ENCODE data around the gene KRTAP10-6. TPM values are rescaled to one million over a fixed set of nuclear protein-coding genes. Genes with fewer than 3 reads are reported as not detected.
"Not testable (repeated sequence)": the region's sequence is repeated elsewhere in the genome, so short reads cannot be mapped to it uniquely, and the experiment has no call there.

Gene KRTAP10-6
- polyA plus RNA-seq, 12 donors, result not detected

DNA sequence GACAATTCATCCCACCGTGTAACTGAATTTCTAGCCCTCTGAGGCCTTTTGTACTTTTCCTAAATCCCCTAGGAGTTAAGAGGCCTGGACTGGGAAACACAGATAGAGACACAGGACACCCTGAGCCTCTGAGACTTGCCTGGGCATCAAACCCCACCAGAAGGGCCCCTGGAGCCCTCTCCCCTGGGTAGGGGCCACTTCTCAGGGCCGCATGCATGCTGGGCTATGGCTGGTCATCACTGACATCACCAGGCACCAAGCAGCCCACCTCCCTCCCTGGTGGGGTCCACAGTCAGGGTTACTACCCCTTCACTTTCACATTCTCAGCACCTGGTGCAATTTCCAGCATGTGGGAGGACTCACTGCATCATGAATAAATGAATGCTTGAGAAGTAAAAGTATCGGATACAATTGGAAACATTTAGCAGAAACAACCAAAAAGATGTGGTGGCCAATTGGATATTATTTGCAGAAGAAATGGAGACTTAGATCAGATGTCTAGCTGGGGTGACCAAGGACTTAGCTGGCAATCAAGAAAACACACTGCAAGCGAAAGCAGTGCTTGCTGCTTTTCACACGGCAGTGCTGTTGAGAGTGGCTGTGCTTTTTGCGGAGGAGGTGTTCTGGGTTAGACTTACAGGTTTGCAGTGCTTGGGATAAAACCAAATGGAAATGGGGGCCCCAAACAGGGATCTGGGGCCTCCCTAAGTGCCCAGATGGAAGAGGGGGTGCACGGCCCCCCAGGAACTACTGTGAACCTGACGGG, 7.1 kb upstream of the KRTAP10-6 start:
- no peak for DNase-seq

DNA sequence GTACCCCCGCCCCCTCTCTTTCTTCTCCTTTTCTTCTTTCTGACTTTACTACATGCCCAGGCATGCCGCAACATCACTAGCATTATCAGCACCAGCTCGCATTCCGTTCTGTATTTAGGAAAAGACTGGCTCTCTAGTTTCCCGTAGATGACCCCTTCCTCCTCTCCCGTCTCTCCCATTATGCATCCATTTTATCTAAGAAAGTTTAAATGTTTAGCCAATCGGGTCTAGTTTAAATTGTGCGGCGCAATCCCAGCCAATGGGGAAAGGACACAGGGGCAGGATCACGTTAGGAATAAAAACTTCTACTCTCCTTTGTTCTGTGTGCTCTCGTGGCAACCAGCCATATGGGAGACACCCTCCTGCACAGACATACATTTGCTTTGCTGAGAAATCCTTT, 5.8 kb upstream of the KRTAP10-6 start:
- no peak for DNase-seq

DNA sequence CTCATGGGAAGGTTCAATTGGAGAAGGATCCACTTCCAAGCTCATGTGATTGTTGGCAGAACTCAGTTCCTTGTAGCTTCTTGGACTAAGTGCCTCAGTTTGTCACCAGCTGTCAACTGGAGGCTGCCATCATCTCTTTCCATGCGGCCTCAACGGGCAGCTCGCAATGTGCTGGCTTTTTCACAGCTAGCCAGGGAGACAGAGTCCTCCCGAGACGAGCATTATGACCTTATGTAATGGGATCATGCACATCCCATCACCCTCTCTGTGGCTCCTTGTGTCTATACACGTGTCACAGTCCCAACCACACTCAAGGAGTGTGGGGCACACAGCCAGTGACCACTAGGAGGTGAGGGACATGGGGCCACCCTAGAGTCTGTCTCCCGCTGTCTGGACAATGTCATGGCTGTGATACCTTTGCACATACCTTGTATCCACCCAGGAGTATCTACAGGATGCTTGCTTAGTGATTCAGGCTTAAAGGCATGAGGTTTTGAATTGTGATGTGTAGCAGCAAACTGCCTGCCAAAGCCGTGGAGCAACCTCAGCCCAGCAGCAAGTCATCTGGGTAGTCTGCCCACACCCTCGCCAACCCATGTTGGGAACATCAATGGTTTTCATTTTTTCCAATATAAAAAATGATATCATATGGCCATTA, 3.9 kb upstream of the KRTAP10-6 start:
- DNase-seq, result no peak

DNA sequence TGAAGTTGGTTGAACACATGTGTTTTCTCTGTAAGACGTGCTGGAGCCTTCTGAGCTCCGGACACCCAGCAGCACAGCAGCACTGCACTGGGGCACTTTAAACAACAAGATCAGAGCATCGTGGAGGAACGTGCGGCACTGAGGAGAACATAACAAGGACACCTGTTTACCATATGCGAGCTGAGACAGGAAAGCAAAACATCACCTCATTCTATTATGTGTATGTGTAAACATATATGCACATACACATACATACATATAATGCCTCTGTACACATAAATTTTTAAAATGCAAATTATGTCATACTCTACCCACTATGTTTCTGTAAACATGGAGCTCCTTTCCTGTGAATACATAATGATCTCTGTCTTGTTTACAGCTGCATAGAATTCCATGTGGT, 3.2 kb upstream of the KRTAP10-6 start:
- no peak for DNase-seq

DNA sequence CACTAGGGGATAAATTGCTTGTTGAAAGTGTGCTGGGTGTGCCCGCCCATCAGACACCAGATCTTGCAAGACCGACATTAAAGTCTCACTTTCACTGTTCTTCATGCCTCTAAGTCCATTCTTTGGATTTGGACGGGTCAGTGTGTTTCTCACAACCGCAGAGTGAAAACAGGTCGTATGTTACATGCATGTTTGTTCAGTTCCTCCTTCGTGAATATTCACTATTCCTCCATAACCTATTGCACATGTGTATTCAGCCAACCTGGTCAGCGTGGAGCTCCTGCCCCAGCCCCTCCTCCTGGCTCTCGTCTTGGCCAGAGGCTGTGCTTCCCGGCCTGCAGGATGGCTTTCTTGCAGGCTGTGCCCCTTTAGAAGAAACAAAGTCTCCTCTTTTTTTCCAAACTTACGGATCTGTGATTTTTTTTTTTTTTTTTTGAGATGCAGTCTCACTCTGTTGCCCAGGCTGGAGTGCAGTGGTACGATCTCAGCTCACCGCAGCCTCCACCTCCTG, 2.2 kb upstream of the KRTAP10-6 start:
- no peak for DNase-seq

DNA sequence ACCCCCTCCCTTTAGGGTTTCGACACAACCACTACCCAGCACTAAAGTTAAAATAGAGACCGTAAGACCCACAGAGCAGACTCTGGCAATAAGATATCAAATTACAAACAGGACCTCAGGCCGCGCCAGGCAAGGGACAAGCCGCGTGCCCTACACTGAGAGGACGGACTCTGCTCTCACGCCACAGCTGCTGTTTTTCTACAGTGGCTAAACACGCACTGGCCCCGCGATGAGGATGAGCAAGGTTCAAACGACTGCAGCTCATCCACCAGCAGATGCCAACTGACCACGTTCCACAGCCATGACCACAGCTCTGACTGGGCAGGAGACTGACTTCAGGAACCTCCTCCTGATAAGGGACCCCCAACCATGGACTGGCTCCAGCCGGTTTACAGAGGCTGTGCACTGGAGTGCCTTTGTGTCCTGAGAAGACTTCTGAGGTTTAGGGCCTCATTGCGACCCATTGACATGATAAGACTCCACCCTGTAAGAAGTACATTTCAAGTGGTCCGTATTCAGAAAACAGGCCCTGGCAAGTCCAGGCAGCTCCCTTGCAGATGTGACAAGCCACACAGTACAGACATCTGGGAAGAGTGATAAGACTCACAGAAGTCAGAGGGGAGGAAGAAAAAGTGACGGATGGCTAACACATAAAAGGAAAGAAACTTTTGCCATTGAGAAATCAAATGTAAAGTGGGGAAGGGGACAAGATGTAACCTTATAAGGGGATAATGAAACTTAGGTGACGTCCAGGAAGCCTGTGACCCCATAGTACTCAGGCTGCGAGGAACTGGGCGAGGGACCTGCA, 1.5 kb upstream of the KRTAP10-6 start:
- no peak for DNase-seq

DNA sequence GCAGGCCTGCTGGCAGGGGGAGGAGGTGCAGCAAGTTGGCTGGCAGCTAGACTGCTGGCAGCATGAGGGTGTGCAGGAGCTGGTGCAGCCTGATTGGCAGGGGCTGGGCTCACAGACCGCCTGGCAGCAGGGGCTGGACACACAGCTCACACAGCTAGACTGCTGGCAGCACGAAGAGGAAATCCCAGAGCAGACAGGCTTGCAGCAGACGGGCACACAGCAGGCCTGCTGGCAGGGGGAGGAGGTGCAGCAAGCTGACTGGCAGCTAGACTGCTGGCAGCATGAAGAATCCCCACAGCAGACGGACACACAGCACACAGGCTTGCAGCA, 539 bp downstream of the KRTAP10-6 start:
- not testable (repeated sequence) for DNase-seq

DNA sequence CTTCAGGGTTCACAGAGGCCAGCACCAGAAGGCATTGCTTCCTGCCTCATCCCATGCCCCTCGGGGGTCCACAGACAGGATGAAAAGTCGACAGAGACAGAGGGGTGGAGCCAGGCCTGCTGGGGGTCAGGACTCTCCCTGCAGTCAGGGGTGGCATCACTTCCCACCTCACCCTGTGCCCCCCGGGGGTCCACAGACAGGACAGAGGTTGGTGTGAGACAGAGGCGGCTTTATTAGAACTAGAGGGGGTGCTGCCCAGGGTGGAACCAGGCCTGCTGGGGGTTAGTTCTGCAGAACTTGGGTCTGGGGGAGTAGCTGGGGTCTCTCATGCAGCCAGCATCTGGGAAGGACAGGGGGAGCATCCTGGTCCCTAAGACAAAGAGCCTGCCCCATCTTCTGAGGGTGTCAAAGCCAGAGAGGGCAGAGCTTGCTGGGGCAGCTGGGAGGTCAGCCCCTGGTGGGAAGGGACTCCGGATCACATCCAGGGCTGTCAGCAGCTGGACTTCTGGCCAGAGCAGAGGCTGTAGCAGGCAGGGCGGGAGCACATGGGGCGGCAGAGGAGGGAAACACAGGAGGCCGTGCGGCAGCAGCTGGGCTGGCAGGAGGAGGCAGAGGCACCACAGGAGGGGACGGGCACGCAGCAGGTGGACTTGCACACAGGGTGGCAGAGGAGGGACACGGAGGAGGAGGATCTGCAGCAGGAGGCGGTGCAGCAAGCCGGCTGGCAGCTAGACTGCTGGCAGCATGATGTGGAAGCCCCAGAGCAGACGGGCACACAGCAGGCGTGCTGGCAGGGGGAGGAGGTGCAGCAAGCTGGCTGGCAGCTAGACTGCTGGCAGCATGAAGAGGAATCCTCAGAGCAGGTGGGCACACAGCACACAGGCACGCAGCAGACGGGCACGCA, 1.2 kb downstream of the KRTAP10-6 start:
- not testable (repeated sequence) for DNase-seq

DNA sequence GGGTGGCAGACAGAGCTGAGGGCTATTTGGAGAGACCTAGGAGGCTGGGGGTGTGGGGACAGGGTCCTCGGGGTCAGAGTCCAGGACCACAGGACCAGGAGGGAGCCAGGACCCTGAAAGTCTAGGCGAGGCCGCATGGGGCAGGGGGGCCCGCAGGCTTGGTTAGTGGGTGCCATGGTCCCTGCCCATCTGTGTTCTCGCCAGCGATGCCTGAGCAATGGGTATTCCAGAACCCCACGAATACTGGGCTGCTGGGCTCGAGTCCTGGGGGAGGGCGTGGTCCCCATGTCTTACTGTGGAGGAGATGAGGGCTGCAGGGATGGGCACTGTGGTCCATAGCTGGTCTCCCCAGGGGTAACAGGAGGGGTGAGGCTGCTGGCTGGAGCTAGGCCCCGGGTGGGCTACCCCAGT, 2.0 kb downstream of the KRTAP10-6 start:
- no peak for DNase-seq

DNA sequence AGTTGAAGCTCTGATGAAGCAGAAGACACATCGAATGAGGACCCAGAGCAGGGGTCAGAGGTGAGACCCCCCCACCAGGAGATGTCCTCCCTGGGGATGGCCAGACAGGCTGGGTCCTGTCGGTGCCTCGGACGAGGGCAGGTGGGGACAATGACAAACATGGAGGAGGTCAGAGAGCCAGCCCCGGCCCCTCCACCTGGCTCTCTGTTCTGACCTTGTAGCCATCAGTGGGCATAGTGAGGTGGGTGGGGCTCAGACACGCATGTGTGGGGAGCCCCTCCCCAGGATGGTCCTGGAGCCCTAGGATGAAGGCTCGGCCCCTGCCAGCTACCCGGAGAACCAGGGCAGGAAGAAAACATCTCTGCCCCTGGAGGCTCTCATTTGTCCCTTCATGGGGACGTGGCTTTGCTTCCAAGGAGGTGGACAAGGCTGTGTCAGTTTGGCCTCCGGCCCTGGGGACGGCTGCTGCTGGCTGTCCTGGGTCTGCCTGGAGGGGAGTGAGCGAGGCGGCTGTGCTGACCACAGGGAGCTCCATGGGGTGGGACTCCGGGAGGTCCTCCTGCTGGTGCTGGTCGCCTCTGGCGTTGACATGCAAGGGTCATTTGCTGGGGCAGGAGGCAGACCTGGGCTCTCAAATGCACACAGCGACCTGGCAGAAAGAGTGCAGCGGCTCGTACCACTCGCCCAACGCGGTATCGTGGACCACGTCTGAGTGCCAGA, 2.6 kb downstream of the KRTAP10-6 start:
- DNase-seq, result no peak

DNA sequence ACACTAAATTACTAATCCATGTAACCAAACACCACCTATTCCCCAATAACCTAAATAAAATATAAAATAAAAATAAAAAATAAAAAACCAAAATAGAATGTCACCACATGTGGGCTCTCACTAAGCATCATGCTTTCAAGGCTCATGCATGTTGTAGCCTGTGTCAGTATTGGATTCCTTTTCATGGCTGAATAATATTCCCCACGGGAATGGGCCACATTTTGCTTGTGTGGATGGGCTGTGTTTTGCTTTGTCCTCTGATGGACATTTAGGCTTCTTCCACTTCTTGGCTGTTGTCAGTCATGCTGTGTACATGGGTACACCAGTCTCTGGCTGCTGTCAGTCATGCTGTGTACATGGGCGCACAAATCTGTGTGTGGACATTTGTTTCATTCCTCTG, 3.2 kb downstream of the KRTAP10-6 start:
- DNase-seq, result no peak

DNA sequence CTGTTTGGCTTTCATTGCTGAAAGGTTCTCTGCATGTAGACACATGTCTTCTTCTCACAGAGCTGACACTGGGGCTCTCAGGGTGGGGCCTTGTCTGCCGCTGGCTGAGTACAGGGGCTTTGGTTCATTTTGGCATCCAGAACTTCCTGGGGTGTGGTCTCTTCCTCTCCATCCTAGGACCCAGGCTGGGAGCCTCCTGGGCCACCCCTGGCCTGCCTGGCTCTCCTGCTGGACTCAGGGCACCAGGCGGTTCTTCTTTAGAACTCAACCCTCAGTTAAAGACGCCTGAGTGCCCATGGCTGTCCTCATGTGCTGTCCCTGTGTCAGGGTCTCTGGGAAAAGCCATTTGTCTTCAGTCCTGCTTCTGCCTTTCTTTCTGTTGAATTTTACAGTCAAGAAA, 6.4 kb downstream of the KRTAP10-6 start:
- no peak for DNase-seq

DNA sequence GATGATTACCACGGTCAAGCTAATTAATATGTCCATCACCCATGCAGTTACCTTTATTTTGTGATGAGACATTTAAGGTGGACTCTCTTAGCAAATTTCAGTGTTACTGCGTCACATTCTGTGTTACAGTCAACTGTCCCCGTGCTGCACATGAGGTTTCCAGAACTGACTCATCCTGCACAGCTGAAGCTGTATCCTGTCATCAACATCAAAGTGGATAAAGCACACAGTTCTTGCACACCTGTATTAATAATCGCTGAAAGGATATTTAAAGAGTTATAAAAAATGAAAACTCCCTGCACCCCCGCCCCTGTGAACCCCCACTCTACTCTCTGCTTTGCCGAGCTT, 8.5 kb downstream of the KRTAP10-6 start:
- no peak for DNase-seq

DNA sequence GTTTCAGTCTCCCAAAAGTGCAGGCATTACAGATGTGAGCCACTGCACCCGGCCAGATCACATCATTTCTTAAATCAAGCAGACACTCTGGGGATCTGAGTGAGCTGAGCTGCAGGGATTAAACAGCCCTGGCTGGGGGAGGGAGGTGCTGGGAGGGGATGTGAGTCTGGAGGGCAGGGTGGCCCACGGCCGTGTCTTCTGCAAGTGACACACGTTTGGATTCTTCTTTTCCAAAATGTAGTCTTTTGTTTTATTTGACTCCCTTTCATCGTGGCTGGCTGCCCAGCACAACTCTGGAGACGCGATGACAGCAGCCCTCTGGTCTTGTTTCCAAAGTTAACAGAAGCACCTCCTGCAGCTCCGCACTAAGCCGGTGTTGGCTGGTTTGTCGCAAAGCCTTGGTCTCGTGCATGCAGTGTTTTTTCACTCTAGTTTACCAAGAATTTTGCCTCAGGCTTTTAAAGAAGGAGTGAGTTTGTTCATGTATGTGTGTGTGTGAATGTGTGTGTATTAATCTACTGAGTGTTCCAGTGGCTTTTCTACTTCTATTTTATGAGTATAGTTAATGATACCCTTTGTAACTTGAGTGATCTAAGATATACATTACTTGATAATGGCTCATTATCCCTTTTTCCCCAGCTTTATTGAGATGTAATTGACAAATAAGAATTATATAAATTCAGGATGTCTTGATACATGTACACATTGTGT, 9.1 kb downstream of the KRTAP10-6 start:
- DNase-seq, result peak; percentile 21

DNA sequence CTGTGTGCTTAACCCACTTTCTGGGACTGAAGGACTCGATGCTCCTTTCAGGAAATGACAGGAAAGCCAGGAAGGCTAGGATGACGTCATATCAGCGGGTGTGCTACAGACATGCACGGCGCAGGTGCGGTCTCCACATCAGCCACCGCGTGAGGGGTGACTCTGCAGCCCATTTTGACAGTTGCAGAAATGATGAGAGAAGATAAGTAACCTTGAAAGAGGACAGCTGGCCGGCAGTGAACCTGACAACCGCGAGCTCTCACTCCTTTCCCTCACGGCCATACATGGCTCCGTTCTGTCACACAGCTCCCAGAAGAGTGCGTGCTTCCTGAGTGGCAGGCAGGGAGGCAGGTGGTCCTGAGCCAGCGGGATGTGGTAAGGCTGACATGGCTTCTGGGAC, 10.2 kb downstream of the KRTAP10-6 start:
- DNase-seq, result no peak

DNA sequence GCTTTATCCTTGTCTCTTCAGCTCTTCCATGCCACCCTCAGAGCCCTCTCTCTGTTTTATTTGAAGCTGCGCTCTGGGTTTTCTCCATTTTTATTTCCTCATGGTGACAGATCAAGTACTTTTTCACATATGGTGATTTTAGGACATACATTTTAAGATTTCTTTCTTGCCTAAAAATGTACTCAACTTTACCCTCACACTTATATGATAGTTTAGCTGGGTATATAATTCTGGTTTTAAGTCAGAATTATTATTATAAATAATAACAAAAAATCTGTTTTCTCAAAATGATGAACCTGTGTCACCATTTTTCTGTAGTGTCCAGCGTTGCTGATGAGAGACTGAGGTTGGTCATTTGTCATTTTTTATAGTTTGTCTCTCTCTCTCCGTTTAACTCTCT, 11.1 kb downstream of the KRTAP10-6 start:
- DNase-seq, result no peak

DNA sequence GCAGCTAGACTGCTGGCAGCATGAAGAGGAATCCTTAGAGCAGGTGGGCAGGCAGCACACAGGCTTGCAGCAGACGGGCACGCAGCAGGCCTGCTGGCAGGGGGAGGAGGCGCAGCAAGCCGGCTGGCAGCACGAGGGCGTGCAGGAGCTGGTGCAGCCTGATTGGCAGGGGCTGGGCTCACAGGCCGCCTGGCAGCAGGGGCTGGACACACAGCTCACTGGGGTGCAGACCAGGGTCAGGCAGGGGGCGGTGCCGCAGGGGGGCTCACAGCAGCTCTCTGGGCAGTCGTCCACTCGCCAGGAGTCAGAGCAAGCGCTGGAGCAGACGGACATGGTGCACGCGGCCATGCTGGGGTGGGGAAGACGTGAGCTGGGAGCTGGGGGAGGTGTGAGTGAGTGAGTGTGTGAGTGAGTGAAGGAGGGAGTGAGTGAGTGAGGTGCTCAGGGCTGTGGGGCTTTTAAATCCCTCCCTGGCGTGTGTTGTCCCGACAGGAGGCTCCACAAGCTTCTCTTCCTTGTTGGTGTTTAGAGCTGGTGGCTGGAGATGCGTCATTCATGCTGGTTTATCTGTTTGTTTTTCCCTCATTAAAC, 12.0 kb downstream of the KRTAP10-6 start, which contains the start of gene KRTAP10-5:
TSS of gene KRTAP10-5 (minus strand) at position 374 of the 591 bp plus-strand sequence. CDS start at position 348, 26 bp downstream.
- DNase-seq, result not testable (repeated sequence)

DNA sequence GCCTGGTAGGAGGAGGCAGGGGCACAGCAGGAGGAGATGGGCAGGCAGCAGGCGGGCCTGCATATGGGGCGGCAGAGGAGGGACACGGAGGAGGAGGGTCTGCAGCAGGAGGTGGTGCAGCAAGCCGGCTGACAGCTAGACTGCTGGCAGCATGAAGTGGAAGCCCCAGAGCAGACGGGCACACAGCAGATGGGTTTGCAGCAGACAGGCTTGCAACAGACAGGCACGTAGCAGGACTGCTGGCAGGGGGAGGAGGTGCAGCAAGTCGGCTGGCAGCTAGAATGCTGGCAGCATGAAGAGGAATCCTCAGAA, 12.5 kb downstream of the KRTAP10-6 start:
- DNase-seq, result no peak

DNA sequence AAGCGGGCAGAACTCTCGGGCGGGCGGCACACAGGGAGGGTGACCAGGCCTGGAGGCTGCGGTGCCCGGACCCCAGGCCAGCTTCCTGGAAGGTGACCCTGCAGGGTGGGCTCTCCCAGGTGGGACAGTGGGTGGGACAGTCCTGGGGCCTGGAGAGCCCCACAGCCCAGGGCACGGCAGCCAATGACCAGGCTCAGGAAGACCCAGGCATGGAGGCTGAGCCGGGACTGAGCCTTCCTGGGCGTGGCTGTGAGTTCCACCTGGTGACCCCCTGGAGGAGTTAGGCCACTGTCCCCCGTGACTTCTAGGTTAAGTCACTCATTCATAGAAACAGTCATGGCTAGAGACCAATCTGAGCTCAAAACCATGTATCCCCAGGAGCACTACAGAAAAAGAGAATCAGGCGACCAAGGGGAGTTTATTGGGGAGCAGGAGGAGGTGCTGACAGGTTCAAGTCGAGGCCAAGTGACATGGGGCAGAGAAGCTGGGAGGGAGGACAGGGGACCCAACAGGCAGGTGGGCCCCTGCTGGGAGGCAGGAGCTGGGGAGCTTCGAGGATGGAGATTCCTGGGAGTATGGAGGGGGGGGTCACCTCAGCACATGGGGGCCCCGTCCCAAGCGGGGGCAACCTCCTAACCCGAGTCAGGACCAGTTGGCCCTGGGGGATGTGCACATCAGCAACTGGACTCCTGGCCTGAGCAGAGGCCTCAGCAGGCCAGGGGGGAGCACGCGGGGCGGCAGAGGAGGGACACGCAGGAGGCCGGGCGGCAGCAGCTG, 13.1 kb downstream of the KRTAP10-6 start:
- DNase-seq, result no peak
